IMR-90 (cell line): ENCODE results near the gene CAMTA1. TPM values are rescaled to one million over a fixed set of nuclear protein-coding genes. Genes with fewer than 3 reads are reported as not detected.
"Not testable (repeated sequence)": the region's sequence is repeated elsewhere in the genome, so short reads cannot be mapped to it uniquely, and the experiment has no call there.

Source experiments
- ATAC-seq: fragments of 200-7000 bp; cut with Tn5 transposase; 2 replicates; pipeline ENCODE4 v1.9.1; 2020; ENCODE audit warnings: low read depth, mild to moderate bottlenecking, moderate library complexity
- BruUV-seq: library from RNA; stranded (reverse); fragments of 400-500 nt; replicated peaks from 2 replicates; lab custom pipeline; 2021; lab: Mats Ljungman, UMichigan
- CTCF ChIA-PET: fragments of 300-600 bp; formaldehyde crosslinking; extraction: SDS; loops from one replicate; lab custom pipeline; 2021; ENCODE audit warnings: antibody characterized with exemption; lab: Yijun Ruan, JAX
- POLR2A ChIA-PET: fragments of 300-600 bp; sonication (Branson Sonifier 250); formaldehyde crosslinking; loops from one replicate; lab custom pipeline; 2022; ENCODE audit warnings: antibody characterized with exemption; ENCODE audit not compliant: unreplicated experiment; lab: Charles Lee
- DNase-seq: peaks from one replicate; pipeline ENCODE4 v3.0.0; 2013
- H2AFZ ChIP-seq: replicated peaks from 2 replicates; pipeline ENCODE3; 2013; ENCODE audit warnings: low read length, mild to moderate bottlenecking; ENCODE audit not compliant: poor library complexity
- H2AK5ac ChIP-seq: 2 replicates; pipeline ENCODE4 v1.6.1; 2013; ENCODE audit warnings: low read depth, low read length, inconsistent platforms
- H2AK9ac ChIP-seq: replicated peaks from 2 replicates; pipeline ENCODE3; 2013; ENCODE audit warnings: mild to moderate bottlenecking, low read depth, low read length, moderate library complexity; ENCODE audit not compliant: poor library complexity
- H2BK120ac ChIP-seq: 2 replicates; pipeline ENCODE4 v1.6.1; 2013; ENCODE audit warnings: low read depth, low read length, inconsistent platforms
- H2BK15ac ChIP-seq: 3 replicates; pipeline ENCODE4 v1.6.1; 2013; ENCODE audit warnings: low read depth, low read length, inconsistent platforms
- H2BK20ac ChIP-seq: 2 replicates; pipeline ENCODE4 v1.6.1; 2013; ENCODE audit warnings: low read depth, mild to moderate bottlenecking, inconsistent platforms, low read length, moderate library complexity
- H2BK5ac ChIP-seq: 2 replicates; pipeline ENCODE4 v1.6.1; 2013; ENCODE audit warnings: mild to moderate bottlenecking, low read depth, low read length, inconsistent platforms; ENCODE audit not compliant: poor library complexity, severe bottlenecking
- H3K14ac ChIP-seq: replicated peaks from 2 replicates; pipeline ENCODE4 v1.6.1; 2013; ENCODE audit warnings: low read depth, low read length, inconsistent platforms
- H3K18ac ChIP-seq: 2 replicates; pipeline ENCODE4 v1.6.1; 2013; ENCODE audit warnings: low read depth, low read length, control low read depth
- H3K23ac ChIP-seq: 2 replicates; pipeline ENCODE4 v1.6.1; 2013; ENCODE audit warnings: low read depth, low read length, inconsistent platforms
- H3K27ac ChIP-seq: 2 replicates; pipeline ENCODE4 v1.5.1; 2013; ENCODE audit warnings: mild to moderate bottlenecking, control low read depth, low read length; ENCODE audit not compliant: insufficient read depth
- H3K27me3 ChIP-seq: 2 replicates; pipeline ENCODE4 v1.6.1; 2013; ENCODE audit warnings: low read length; ENCODE audit not compliant: control insufficient read depth, insufficient read depth
- H3K36me3 ChIP-seq: 2 replicates; pipeline ENCODE4 v1.6.1; 2013; ENCODE audit warnings: low read length, mixed read lengths; ENCODE audit not compliant: control insufficient read depth, insufficient read depth
- H3K4ac ChIP-seq: 2 replicates; pipeline ENCODE4 v1.6.1; 2013; ENCODE audit warnings: low read depth, low read length, inconsistent platforms
- H3K4me1 ChIP-seq: 2 replicates; pipeline ENCODE4 v1.6.1; 2013; ENCODE audit warnings: low read length, mixed read lengths; ENCODE audit not compliant: control insufficient read depth, insufficient read depth
- H3K4me2 ChIP-seq: 2 replicates; pipeline ENCODE4 v1.6.1; 2013; ENCODE audit warnings: low read depth, mild to moderate bottlenecking, control low read depth, low read length, moderate library complexity
- H3K4me3 ChIP-seq: 2 replicates; pipeline ENCODE4 v1.5.1; 2013; ENCODE audit warnings: low read depth, mild to moderate bottlenecking, control low read depth, low read length, moderate library complexity; ENCODE audit not compliant: insufficient read depth
- H3K56ac ChIP-seq: 2 replicates; pipeline ENCODE4 v1.6.1; 2013; ENCODE audit warnings: low read length, inconsistent platforms; ENCODE audit not compliant: insufficient read depth; ENCODE audit errors: extremely low read depth
- H3K79me1 ChIP-seq, 2 experiments: 2 replicates each; pipeline ENCODE4 v1.6.1; 2013; ENCODE audit warnings: low read length in 2 of 2, inconsistent platforms in 1 of 2, low read depth in 1 of 2
- H3K9ac ChIP-seq: 2 replicates; pipeline ENCODE4 v1.6.1; 2013; ENCODE audit warnings: low read depth, low read length, control low read depth
- H3K9me1 ChIP-seq: 2 replicates; pipeline ENCODE4 v1.6.1; 2013; ENCODE audit warnings: low read length, inconsistent platforms; ENCODE audit not compliant: insufficient read depth
- H3K9me3 ChIP-seq: 2 replicates; pipeline ENCODE4 v1.6.1; 2013; ENCODE audit warnings: low read length; ENCODE audit not compliant: control insufficient read depth, insufficient read depth
- H4K20me1 ChIP-seq: 2 replicates; pipeline ENCODE4 v1.6.1; 2013; ENCODE audit warnings: low read length, inconsistent platforms; ENCODE audit not compliant: insufficient read depth
- H4K5ac ChIP-seq: 2 replicates; pipeline ENCODE4 v1.6.1; 2013; ENCODE audit warnings: mild to moderate bottlenecking, low read depth, low read length, control low read depth
- H4K8ac ChIP-seq, 2 experiments: 2 replicates each; pipeline ENCODE4 v1.6.1; 2013; ENCODE audit warnings: low read depth in 2 of 2, low read length in 2 of 2, control low read depth in 1 of 2, inconsistent platforms in 1 of 2
- H4K91ac ChIP-seq: 2 replicates; pipeline ENCODE4 v1.6.1; 2013; ENCODE audit warnings: low read depth, low read length, inconsistent platforms; ENCODE audit not compliant: insufficient read depth
- MAFK ChIP-seq: IDR thresholded peaks from 2 replicates; pipeline ENCODE4 v1.6.1; 2012; ENCODE audit warnings: low read depth, low read length, improper control_type of control experiment
- MAZ ChIP-seq: IDR thresholded peaks from 2 replicates; pipeline ENCODE4 v1.6.1; 2012; ENCODE audit warnings: low read depth, mild to moderate bottlenecking, low read length, improper control_type of control experiment, moderate library complexity, borderline replicate concordance
- RAD21 ChIP-seq: IDR thresholded peaks from 2 replicates; pipeline ENCODE4 v1.6.1; 2012; ENCODE audit warnings: low read length, improper control_type of control experiment
- WGBS, 2 experiments: methylation state at CpG; one replicate each; pipeline versions ENCODE4 v1.1.5 to v1.1.7; 2013; ENCODE audit warnings: missing lambda C conversion rate in 2 of 2; ENCODE audit not compliant: insufficient read length in 1 of 2; ENCODE audit errors: extremely low coverage in 2 of 2; 5-methylcytosine and 5-hydroxymethylcytosine counted together
- dilution Hi-C: fragments of 300-500 bp; cut with HindIII; formaldehyde crosslinking; loops from one replicate; pipeline ENCODE4 v1.14.3; 2018; ENCODE audit warnings: low sequenced_read_pairs; ENCODE audit not compliant: unreplicated experiment
- in situ Hi-C: fragments of 300-500 bp; cut with MboI; formaldehyde crosslinking; loops from 3 replicates; pipeline ENCODE4 v1.14.3; 2019; ENCODE audit warnings: low sequenced_read_pairs, inconsistent platforms, mixed read lengths
- intact Hi-C: fragments of 100-400 bp; cut with micrococcal nuclease; formaldehyde crosslinking; loops from 2 replicates; pipeline ENCODE4 v1.10.0; 2022
- polyA plus RNA-seq, 3 experiments: library from polyadenylated mRNA; depleted of rRNA; stranded (reverse); fragments of >200 nt; gene quantifications; 2 replicates each; pipeline ENCODE4 v1.2.3, GENCODE V29; 2012; ENCODE audit warnings: low replicate concordance in 1 of 3
- total RNA-seq: library from RNA; depleted of rRNA; stranded (reverse); fragments of >200 nt; gene quantifications from 2 replicates; pipeline ENCODE4 v1.2.3, GENCODE V29; 2012
- TF ChIP-seq, protein P1 (sequence below): conservative IDR thresholded peaks from 2 replicates; pipeline ENCODE4 v1.5.1; 2012; ENCODE audit warnings: mild to moderate bottlenecking, low read depth, low read length, improper control_type of control experiment

The CAMTA1 gene
- total and polyA plus RNA-seq, 2 of the 4 experiments (the other 2 are of a cell fraction), result 35.5 to 74.3 TPM

DNA sequence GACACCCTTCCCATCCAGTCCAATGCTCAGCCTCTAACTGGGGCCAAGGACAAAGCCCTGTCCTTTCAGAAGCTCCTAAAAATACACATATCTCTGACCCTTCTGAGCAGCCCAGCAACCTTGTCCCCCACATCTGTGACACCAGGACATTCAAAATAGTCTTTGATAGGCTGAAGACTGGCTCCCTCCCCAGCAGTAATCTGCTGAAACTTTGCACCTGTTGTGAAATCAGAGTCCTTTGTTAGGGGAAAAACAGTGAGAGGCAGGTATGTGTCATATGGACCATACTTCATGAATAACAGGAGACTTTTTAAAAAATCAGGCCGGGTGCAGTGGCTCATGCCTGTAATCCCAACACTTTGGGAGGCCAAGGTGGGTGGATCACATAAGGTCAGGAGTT is 903.4 kb downstream of the CAMTA1 start:
- H3K18ac ChIP-seq, result no peak overlapping the region
- no peaks in the 10 kb centered on the region for H3K4me1 ChIP-seq
- H3K23ac ChIP-seq, result no peak overlapping the region
- H3K9ac ChIP-seq, result no peak overlapping the region
- H4K20me1 ChIP-seq, result no peaks in the 10 kb centered on the region
- H3K27me3 ChIP-seq, result peaks cover 45% of the 10 kb centered on the region
- dilution Hi-C loops (no loop called here), in situ Hi-C loops (no loop called here), intact Hi-C loops (no loop called here)
- H3K9me3 ChIP-seq, result peaks cover 4% of the 10 kb centered on the region; the same call in 1 of the 2 replicates
- BruUV-seq, result no TSS peak
- no peak overlapping the region for H3K14ac ChIP-seq
- no CpG with 5 or more reads among the region's 1 CpG for WGBS, 2 experiments
- H3K36me3 ChIP-seq, result no peaks in the 10 kb centered on the region
- H4K91ac ChIP-seq, result no peak overlapping the region
- no peak overlapping the region for H2BK15ac ChIP-seq
- H3K56ac ChIP-seq, result no peak overlapping the region
- TF ChIP-seq, protein P1, sequence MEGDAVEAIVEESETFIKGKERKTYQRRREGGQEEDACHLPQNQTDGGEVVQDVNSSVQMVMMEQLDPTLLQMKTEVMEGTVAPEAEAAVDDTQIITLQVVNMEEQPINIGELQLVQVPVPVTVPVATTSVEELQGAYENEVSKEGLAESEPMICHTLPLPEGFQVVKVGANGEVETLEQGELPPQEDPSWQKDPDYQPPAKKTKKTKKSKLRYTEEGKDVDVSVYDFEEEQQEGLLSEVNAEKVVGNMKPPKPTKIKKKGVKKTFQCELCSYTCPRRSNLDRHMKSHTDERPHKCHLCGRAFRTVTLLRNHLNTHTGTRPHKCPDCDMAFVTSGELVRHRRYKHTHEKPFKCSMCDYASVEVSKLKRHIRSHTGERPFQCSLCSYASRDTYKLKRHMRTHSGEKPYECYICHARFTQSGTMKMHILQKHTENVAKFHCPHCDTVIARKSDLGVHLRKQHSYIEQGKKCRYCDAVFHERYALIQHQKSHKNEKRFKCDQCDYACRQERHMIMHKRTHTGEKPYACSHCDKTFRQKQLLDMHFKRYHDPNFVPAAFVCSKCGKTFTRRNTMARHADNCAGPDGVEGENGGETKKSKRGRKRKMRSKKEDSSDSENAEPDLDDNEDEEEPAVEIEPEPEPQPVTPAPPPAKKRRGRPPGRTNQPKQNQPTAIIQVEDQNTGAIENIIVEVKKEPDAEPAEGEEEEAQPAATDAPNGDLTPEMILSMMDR, result no peak
- no peak for TF ChIP-seq MAFK
- TF ChIP-seq RAD21, result no peak
- no peak for TF ChIP-seq MAZ
- H2BK120ac ChIP-seq, result no peak overlapping the region
- H3K4me3 ChIP-seq, result no peak overlapping the region
- no peak overlapping the region for H2AK5ac ChIP-seq
- DNase-seq, result no peak
- H4K8ac ChIP-seq, result no peak overlapping the region
- no peak overlapping the region for H2AK9ac ChIP-seq
- H2BK5ac ChIP-seq, result no peak overlapping the region
- no peak overlapping the region for H2BK20ac ChIP-seq
- no peak overlapping the region for H3K4me2 ChIP-seq
- no peak overlapping the region for H2AFZ ChIP-seq
- no peak overlapping the region for H3K27ac ChIP-seq
- ATAC-seq, result no peak
- H3K79me1 ChIP-seq, result no peaks in the 10 kb centered on the region
- H3K4ac ChIP-seq, result no peak overlapping the region
- POLR2A ChIA-PET, result no interaction called here
- CTCF ChIA-PET, result no interaction called here
- H3K9me1 ChIP-seq, result no peaks in the 10 kb centered on the region
- no peak overlapping the region for H4K5ac ChIP-seq

DNA sequence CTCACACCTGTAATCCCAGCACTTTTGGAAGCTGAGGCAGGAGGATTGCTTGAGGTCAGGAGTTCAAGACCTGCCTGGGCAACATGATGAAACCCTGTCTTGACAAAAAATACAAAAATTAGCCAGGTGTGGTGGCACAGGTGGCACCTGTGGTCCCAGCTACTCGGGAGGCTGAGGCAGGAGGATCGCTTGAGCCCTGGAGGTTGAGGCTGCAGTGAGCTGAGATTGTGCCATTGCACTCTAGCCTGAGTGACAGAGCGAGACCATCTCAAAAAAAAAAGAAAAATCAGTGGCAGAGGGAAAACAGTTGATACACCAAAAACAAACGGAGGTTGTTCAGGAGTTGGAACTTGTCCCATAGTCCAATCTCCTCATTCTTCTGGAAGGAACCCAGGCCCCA is 904.1 kb downstream of the CAMTA1 start:
- H3K23ac ChIP-seq, H4K8ac ChIP-seq, POLR2A ChIA-PET, H3K4me3 ChIP-seq, H2BK120ac ChIP-seq, H3K56ac ChIP-seq, H2BK15ac ChIP-seq, H4K5ac ChIP-seq, BruUV-seq, H3K36me3 ChIP-seq, H3K4me2 ChIP-seq, H3K18ac ChIP-seq, H3K14ac ChIP-seq, H2BK20ac ChIP-seq, H2AFZ ChIP-seq, in situ Hi-C loops, dilution Hi-C loops, H3K79me1 ChIP-seq, H4K91ac ChIP-seq, H3K9me3 ChIP-seq, CTCF ChIA-PET, H2AK9ac ChIP-seq, H2AK5ac ChIP-seq, intact Hi-C loops, H3K9me1 ChIP-seq, H4K20me1 ChIP-seq, H2BK5ac ChIP-seq, H3K4ac ChIP-seq, H3K9ac ChIP-seq, DNase-seq, ATAC-seq, H3K4me1 ChIP-seq, H3K27ac ChIP-seq: not testable (repeated sequence)
- WGBS, 2 experiments, result no CpG with 5 or more reads among the region's 4 CpGs
- peaks cover 41% of the 10 kb centered on the region for H3K27me3 ChIP-seq
